ENCODE results near the gene RAB7A. TPM values are rescaled to one million over a fixed set of nuclear protein-coding genes. Genes with fewer than 3 reads are reported as not detected.

RAB7A gene
- total RNA-seq, 1 donor from 2014 or later = 155 TPM

- Mint-ChIP-seq H3K4me1 (ENCODE audit: unreplicated experiment) (peaks cover 7% of the 10 kb centered on the region), H3K4me3 (ENCODE audit: unreplicated experiment) (no peak overlapping the region), H3K36me3 (ENCODE audit: low read depth, unreplicated experiment) (peaks cover 15% of the 10 kb centered on the region), H3K27ac (ENCODE audit: unreplicated experiment) (no peak overlapping the region), H3K9me3 (ENCODE audit: unreplicated experiment) (peaks cover 10% of the 10 kb centered on the region), H3K27me3 (ENCODE audit: unreplicated experiment) (no peaks in the 10 kb centered on the region)
- DNase-seq (ENCODE audit: low spot score) = no peak
- no peak for TF ChIP-seq CTCF (IDR thresholded peaks at IDR 0.05; ENCODE audit: unreplicated experiment)
Measured at GRCh38 chr3:128851601-128852000, 125.6 kb downstream of the RAB7A start.

- TF ChIP-seq CTCF (IDR thresholded peaks at IDR 0.05; ENCODE audit: unreplicated experiment) = no peak
- no peaks in the 10 kb centered on the region for H3K4me1 Mint-ChIP-seq (ENCODE audit: unreplicated experiment)
- H3K27ac Mint-ChIP-seq (ENCODE audit: unreplicated experiment) = peak overlapping the region; percentile 30
- no peak for DNase-seq (ENCODE audit: low spot score)
- H3K27me3 Mint-ChIP-seq (ENCODE audit: unreplicated experiment) = no peaks in the 10 kb centered on the region
- H3K9me3 Mint-ChIP-seq (ENCODE audit: unreplicated experiment) = peaks cover 25% of the 10 kb centered on the region
- H3K4me3 Mint-ChIP-seq (ENCODE audit: unreplicated experiment) = no peak overlapping the region
- peaks cover 30% of the 10 kb centered on the region for H3K36me3 Mint-ChIP-seq (ENCODE audit: low read depth, unreplicated experiment)
Measured at GRCh38 chr3:128853826-128854225, 127.8 kb downstream of the RAB7A start.

GRCh38 chr3:128854475-128854874, 128.5 kb downstream of the RAB7A start:
- Mint-ChIP-seq H3K4me3 (ENCODE audit: unreplicated experiment) (no peak overlapping the region), H3K4me1 (ENCODE audit: unreplicated experiment) (no peaks in the 10 kb centered on the region), H3K27ac (ENCODE audit: unreplicated experiment) (no peak overlapping the region), H3K27me3 (ENCODE audit: unreplicated experiment) (no peaks in the 10 kb centered on the region), H3K36me3 (ENCODE audit: low read depth, unreplicated experiment) (peaks cover 36% of the 10 kb centered on the region), H3K9me3 (ENCODE audit: unreplicated experiment) (peaks cover 30% of the 10 kb centered on the region)
- no peak for TF ChIP-seq CTCF (IDR thresholded peaks at IDR 0.05; ENCODE audit: unreplicated experiment)
- no peak for DNase-seq (ENCODE audit: low spot score)

- H3K4me1 Mint-ChIP-seq (ENCODE audit: unreplicated experiment) = no peaks in the 10 kb centered on the region
- H3K9me3 Mint-ChIP-seq (ENCODE audit: unreplicated experiment) = peaks cover 34% of the 10 kb centered on the region
- no peak for DNase-seq (ENCODE audit: low spot score)
Measured at GRCh38 chr3:128855569-128855968, 129.6 kb downstream of the RAB7A start.

GRCh38 chr3:128858167-128858566, 132.2 kb downstream of the RAB7A start:
- Mint-ChIP-seq H3K4me1 (ENCODE audit: unreplicated experiment) (no peaks in the 10 kb centered on the region), H3K4me3 (ENCODE audit: unreplicated experiment) (no peak overlapping the region), H3K27ac (ENCODE audit: unreplicated experiment) (no peak overlapping the region), H3K9me3 (ENCODE audit: unreplicated experiment) (peaks cover 34% of the 10 kb centered on the region), H3K27me3 (ENCODE audit: unreplicated experiment) (peaks cover 1% of the 10 kb centered on the region), H3K36me3 (ENCODE audit: low read depth, unreplicated experiment) (peaks cover 53% of the 10 kb centered on the region)
- no peak for TF ChIP-seq CTCF (IDR thresholded peaks at IDR 0.05; ENCODE audit: unreplicated experiment)
- DNase-seq (ENCODE audit: low spot score) = no peak

More at GRCh38 chr3:128855569-128855968, 129.6 kb downstream of the RAB7A start:
- no peak for TF ChIP-seq CTCF (IDR thresholded peaks at IDR 0.05; ENCODE audit: unreplicated experiment)
- Mint-ChIP-seq H3K27ac (ENCODE audit: unreplicated experiment) (no peak overlapping the region), H3K4me3 (ENCODE audit: unreplicated experiment) (peak overlapping the region; percentile 72), H3K27me3 (ENCODE audit: unreplicated experiment) (no peaks in the 10 kb centered on the region), H3K36me3 (ENCODE audit: low read depth, unreplicated experiment) (peaks cover 41% of the 10 kb centered on the region)

Data from endothelial cell (in vitro differentiated cells).